NCI-H460 (cell line): ENCODE measurements around the gene PTPN5. TPM values are rescaled to one million over a fixed set of nuclear protein-coding genes. Genes with fewer than 3 reads are reported as not detected.

ENCODE experiments used
- DNase-seq: peaks from one replicate; pipeline ENCODE4 v3.0.0-alpha.2; 2016; ENCODE audit warnings: low read depth; ENCODE audit errors: extremely low read depth
- total RNA-seq: library from RNA; depleted of rRNA; stranded (reverse); fragments of >200 nt; shearing (Covaris generic); gene quantifications from 2 replicates; pipeline ENCODE4 v1.2.3, GENCODE V29; 2014

The PTPN5 gene
- total RNA-seq, 1 experiment from 2014 or later: not detected

- DNase-seq: no peak
Observed at GRCh38 chr11:18774801-18775200, 16.8 kb downstream of the PTPN5 start.

- no peak for DNase-seq
Observed at GRCh38 chr11:18773681-18774080, 17.9 kb downstream of the PTPN5 start.

DNA sequence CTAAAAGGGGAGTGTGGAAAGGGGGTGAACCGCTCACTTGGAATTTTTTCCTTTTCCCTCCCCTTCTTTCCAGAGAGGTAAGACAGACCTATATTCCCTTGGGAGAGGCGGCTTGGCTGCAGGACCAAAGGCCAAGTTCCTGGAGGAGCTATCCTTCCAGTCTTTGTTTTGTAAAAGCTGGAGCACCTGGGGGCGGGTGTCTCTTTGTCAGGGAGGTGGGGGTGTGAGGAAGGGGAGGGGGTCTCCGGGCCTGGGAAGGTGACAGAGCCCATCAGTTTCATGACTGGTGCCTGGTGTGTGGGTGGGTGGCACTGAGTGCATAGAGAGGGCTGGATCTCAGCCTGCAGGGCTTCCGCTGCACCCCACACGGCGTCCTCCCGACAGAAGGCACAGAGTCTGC is 18.5 kb downstream of the PTPN5 start:
- DNase-seq: no peak

- DNase-seq: no peak
Observed at GRCh38 chr11:18772211-18772610, 19.4 kb downstream of the PTPN5 start.

DNA sequence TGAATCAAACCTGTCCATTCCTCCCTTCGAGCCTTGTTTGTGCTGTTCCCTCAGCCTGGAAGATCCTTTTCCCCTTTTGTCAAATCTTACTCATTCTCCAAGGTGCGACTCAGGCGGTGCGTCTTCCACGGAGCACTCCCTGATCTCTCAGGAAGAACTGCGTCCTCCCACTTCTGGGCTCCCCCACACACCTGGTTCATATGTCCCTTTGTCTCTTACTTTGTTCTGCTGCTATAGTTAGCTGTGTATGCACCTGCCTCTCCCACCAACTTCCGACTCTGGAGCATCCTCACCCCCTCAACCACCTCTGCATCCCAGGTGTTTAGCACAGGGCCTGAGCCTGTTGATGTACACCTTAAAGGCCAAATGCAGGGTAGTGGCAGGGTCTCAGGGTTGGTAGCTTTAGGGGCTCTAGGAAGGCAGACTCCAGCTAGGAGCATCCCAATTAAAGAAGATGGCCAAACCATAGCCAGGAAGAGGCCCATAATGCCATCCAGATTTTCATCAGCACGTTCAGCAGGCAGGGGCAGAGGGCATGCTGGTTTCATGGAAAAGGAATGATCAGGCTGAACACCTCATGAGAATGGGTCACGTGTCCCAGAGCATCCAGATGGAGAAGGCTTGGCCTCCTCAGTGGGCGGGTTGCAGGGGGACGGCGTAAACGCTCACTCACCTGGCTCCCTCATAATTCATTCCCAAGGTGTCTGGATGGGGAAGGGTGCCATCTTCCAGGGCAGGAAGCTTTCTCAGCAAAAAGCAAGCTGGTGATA is 20.1 kb downstream of the PTPN5 start:
- DNase-seq: no peak

DNA sequence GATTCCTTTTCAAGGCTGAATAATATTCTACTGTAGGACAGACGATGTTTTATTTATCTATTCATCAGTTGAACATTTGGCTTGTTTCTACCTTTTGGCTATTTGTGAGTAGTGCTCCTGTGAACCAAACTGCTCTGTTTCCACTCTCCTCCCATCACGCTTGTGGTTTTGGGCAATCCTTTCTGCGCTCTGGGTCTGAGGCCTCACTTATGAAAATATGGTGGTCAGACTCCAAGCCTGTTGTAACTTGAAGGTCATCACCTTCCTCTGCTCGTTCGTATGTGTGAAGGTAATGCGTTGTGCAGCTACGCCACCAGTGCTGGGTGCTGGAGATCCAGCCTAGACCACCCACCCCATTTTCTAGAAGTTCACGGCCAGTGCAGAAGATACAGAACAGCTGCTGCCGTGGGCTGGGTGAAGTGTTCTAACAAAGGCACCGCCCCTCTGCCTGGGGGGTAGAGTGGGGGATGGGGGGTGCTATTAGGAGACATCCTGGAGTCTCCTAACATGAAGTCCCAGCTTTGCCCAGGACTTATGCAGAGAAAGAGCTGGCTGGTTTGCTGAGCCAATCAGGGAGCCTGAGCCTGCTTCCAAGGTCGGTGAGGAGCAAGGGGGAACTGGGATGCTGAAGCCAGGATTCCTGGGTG is 21.0 kb downstream of the PTPN5 start:
- no peak for DNase-seq

GRCh38 chr11:18769802-18770456 is 21.7 kb downstream of the PTPN5 start:
- no peak for DNase-seq

GRCh38 chr11:18768978-18769377 is 22.6 kb downstream of the PTPN5 start:
- no peak for DNase-seq

DNA sequence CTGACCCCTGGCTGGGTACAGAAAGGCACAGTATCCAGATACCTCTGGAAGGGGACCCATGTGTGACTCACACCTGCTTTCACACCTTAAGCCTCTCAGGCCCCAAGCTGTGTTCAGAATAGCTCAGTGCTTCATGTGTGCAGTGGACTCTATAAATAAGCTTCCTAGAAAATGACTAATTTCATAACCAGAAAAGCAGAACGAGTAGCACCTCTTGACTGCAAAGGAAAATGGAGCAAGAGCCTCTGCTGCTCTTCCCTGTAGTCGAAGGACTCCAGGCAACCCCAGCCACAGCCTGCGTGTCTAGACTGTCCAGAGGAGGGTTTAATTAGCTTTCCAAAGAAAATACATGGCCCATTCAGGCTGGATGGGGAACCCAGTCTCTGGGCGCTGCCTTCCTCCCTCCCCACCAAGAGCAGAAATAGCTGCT is 23.1 kb downstream of the PTPN5 start:
- no peak for DNase-seq

DNA sequence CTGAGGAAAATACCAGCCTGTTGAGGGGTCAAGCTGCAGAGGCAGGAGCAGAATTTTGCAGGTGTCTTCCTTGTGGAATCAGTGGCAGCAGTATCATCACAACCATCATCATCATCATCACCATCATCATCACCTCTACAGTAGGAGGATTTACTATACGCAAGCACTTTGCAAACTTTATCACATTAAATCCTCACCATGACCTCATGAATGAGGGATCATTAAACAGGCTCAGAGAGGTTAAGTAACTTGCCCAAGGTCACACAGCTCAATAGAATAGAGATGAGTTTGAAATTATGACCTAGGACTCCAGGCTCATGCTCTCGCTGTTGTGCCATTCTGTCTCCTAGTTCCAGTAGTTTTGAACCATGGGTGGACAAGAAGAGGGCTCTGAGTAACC is 25.6 kb downstream of the PTPN5 start:
- DNase-seq: no peak

DNA sequence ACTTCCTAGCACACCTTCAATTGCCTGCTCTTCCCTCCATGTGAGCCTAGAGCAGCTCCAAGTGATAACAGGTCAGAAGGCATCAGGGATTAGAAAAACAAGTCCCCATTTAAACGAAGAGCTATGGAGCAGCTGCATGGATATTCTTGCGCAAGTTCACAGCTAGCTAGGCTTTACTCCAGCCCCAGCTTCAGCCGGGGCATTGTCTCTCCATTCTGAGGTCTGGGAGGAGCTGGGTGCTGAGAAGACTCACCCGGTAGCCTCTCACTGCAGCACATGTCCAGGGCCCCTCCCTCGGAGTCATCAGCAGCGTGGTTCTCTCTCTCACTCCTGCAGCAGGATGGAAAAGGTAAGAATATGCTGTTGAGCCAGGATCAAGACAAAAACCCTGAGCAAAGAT is 26.0 kb downstream of the PTPN5 start:
- no peak for DNase-seq

DNA sequence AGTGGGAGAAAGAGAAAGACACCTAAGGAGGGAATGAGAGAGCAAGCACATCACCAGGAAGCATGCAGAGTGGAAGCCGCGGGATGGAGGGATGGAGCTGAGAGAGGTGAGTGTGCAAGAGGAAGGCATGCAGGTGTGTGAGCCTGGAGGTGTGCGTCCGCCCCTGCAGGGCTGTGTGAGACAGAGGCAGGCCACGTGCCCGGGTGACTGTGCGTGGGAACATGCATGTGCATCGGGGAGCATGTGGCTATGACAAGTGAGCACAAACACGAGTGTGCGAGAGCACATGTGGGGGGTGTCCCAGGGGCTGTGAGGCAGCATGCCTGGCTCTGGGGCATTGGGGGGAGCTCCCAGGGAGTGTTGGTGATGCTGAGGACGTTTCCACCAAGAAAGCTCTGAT is 29.9 kb downstream of the PTPN5 start:
- no peak for DNase-seq

GRCh38 chr11:18761144-18761543 is 30.5 kb downstream of the PTPN5 start:
- DNase-seq: no peak

DNA sequence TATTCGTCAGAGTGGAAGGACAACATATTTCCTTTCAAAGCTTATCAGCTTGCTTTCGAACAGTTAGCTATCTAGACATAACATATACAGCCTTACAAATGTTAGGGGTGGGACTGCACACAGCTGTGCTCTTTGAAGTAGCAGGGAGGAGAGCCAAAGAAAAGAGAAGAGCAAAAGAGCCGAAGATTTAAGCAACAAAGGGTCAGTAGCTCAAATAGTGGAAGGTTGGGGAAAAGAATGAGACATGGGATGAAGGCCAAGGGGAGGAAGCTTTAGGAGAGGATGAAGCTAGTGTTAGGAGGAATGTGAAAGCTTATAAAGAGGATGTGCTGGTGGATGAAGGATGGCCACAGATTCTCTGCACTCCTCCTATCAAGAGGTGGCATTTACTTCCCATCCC is 33.8 kb downstream of the PTPN5 start:
- no peak for DNase-seq

DNA sequence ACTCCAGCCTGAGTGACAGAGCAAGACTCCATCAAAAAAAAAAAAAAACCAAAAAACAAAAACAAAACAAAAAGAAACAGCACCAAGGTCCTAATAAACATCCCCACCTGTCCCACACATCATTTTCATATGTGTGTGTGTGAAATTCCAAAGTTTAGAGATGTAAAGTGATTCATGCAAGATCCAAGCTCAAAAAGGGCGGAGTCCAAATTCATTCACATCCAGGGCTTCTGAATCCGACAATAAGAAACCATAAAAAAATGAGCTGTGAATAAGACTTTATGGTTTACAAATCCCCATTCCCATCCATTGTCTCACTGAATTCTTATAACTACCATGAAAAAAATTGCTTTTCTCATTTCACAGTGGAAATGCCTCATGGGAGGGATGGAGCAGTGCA is 34.7 kb downstream of the PTPN5 start:
- DNase-seq: no peak

- no peak for DNase-seq
Observed at GRCh38 chr11:18754308-18754707, 37.3 kb downstream of the PTPN5 start.

- no peak for DNase-seq
Observed at GRCh38 chr11:18752502-18752901, 39.1 kb downstream of the PTPN5 start.

DNA sequence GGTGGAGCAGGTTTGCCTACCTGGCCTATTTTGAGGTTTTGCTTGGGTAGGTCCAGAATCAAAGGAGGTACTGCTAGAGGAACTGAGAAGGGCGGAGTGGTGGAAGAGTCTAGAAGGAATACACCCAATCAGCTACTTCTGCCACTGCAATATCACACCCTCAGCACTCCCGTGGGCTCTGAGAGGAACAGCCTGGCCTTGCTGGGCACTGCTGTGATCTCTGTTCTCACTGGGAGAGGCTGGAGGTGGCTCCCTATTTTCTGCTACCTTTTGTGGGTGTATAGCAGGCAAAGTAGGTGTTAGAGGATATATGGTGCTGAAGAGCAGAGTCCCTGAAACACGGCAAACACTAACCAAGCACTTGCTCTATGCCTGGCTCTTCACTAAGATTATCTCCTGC is 40.7 kb downstream of the PTPN5 start:
- no peak for DNase-seq

DNA sequence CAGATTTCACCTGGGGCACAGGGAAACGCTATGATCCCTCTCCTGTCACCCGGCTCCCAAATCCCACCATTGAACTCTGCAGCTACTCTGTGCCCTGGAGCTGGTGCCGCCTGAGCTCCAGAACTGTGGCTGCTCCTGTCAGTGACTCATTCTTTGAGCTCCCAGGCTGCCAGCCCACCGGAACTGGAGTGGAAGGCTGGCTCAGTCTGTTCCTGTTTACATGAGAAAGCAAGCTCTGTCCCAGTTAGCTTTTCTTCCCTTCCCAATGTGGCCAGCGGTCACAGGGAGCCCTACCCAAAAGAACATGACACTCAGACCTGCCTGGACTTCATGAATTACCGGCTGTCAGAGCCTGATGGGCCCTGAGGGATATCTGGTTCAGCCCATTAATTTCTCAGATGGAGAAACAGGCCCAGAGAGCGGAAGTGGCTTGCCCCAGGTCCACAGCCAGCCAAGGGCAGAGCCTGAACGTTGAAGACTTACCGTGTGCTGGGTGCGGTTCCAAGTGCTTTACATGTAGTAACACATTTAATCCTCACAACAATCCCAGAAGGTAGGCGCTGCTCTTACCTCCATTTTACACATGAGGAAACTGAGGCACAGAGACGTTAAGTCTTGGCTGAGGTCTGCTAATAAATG is 41.8 kb downstream of the PTPN5 start:
- DNase-seq: no peak

GRCh38 chr11:18748766-18749365 is 42.7 kb downstream of the PTPN5 start:
- no peak for DNase-seq

DNA sequence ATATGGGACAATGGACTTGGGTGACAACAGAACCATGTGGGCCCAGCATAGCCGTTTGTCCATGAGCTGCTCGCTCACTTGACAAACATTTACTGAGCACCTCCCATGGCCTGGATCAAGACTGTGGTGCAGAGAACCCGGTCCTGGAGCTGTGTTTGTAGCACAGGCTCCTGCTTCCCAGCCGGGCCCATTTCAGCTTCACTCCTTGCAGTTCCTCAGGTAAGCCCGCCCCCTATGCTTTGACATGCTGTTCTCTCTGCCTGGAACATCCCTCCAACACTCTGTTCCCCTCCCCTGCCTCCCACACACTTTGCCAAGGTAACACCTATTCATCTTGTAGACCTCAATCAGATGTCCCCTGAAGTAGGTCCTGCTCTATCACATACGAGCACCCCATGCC is 46.3 kb downstream of the PTPN5 start:
- no peak for DNase-seq
